Astrocyte of the cerebellum (primary cell): ENCODE data around the gene CHST11.
"Not testable (repeated sequence)": the region's sequence is repeated elsewhere in the genome, so short reads cannot be mapped to it uniquely, and the experiment has no call there.

Experiments used
- DNase-seq: peaks from one replicate; pipeline ENCODE4 v3.0.0-alpha.2; 2011; ENCODE audit warnings: low read depth
- H3K4me3 ChIP-seq: 2 replicates; pipeline ENCODE4 v1.5.1; 2011; ENCODE audit warnings: mild to moderate bottlenecking, low read depth, low read length, moderate library complexity
- in situ Hi-C: cut with HindIII; loops from 2 replicates; pipeline ENCODE4 v1.10.0; 2017; ENCODE audit warnings: low sequenced_read_pairs
- TF ChIP-seq, protein P1 (sequence below): IDR thresholded peaks from 2 replicates; pipeline ENCODE4 v1.5.1; 2012; ENCODE audit warnings: low read length, low read depth, moderate library complexity, mild to moderate bottlenecking; ENCODE audit errors: missing control alignments

CHST11 gene

DNA sequence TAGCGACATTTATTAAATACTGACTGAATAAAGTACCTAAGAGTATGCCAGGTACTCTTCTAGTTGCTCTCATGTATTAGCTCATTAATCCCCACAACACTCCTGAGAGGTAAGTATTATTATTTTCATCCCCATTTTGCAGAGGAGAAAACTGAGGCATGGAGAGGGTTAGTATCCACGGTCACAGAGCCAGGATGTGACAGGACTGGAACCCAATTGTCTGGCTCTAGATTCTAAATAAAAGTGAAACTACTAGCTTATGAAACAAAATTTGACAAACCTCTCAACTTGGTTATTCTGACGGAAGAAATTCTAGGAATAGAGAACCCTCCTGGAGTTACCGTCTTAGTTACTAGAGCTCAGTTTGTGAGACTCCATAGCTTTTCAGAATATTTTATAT lies 112.2 kb downstream of the CHST11 start:
- no peak overlapping the region for H3K4me3 ChIP-seq
- TF ChIP-seq, protein P1, sequence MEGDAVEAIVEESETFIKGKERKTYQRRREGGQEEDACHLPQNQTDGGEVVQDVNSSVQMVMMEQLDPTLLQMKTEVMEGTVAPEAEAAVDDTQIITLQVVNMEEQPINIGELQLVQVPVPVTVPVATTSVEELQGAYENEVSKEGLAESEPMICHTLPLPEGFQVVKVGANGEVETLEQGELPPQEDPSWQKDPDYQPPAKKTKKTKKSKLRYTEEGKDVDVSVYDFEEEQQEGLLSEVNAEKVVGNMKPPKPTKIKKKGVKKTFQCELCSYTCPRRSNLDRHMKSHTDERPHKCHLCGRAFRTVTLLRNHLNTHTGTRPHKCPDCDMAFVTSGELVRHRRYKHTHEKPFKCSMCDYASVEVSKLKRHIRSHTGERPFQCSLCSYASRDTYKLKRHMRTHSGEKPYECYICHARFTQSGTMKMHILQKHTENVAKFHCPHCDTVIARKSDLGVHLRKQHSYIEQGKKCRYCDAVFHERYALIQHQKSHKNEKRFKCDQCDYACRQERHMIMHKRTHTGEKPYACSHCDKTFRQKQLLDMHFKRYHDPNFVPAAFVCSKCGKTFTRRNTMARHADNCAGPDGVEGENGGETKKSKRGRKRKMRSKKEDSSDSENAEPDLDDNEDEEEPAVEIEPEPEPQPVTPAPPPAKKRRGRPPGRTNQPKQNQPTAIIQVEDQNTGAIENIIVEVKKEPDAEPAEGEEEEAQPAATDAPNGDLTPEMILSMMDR: no peak
- no peak for DNase-seq
- in situ Hi-C loops: no loop called here

DNA sequence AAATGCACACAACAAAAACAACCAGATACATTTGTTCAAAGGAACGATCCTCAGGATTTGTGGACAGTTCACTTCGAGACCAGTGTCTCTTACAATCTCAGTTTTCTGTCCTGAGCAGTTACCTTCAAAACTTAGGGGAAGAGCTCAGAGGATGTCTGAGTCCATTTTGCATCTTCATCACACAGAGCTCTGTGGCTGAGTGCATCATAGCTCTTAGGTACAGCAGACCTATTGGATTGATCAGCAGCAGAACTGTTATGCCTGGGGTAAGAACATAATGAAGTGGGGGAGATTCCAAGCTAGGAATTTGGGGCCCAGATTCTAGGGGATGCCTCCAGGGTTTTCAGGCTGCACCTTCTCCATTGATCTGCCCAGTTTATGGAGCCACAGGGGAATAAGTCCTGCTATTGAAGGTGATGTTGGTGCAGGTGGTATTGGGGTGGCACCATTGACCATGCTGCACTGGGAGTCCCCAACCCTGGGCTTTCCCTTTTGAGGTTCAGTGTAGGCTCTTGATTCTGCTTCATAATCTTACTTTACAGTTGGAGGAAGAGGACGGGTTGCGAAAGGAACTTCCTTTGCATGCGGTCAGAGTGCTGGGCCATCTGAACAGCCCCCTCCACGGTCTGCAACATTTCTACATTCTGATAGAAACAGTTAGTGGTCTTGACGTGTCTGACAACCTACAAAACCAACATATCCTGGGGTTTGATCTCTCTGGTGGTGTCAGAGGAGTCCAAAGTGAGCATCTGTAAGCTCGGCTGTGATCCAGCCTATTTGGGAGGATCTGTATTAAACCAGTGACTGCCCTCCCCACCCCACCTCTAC lies 112.8 kb downstream of the CHST11 start:
- H3K4me3 ChIP-seq: no peak overlapping the region
- in situ Hi-C loops: no loop called here
- no peak for DNase-seq
- TF ChIP-seq, protein P1: no peak

DNA sequence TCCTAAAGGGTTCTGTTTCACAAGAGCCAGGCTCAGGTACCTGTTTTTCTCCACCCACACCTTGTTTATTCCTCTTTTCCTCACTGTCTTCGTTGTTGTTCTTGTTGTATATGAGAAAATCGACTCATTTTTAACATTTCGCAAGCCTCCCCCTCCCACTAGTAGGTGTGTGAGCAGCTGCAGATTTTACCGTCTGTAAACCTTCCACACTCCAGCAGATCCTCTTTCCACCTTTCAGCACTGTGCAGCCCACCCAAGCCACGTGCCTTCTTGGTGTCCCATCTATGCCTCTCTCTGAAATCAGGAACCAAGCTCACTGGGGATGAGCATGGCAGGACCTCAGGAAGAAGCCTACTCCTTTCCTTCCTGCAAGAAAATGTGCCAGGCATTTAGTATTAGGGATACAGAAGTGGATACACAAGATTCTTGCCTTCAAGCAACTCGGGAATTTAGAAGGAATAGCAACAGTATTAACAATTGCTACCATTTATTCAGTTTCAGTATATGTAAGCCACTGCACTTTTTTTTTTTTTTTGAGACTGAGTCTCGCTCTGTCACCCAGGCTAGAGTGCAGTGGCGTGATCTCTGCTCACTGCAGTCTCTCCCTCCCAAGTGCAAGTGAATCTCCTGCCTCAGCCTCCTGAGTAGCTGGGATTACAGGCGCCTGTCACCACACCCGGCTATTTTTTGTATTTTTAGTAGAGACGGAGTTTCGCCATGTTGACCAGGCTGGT lies 113.6 kb downstream of the CHST11 start:
- no peak for DNase-seq
- H3K4me3 ChIP-seq: no peak overlapping the region
- TF ChIP-seq, protein P1: no peak
- in situ Hi-C loops: no loop called here

DNA sequence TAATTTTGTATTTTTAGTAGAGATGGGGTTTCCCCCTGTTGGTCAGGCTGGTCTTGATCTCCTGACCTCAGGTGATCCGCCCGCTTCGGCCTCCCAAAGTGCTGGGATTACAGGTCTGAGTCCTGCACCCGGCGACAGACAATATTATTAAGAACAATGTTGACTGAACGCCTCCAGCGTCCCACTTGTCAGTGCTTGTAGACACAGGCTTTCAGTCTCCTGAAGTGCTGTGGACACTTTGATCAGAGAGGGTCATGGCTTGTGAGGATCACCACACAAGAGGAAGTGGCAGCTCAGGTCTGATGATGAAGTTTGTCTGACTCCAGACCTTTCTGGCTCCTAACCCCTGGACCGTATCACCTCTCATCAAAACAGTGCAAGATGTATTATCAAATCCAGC lies 114.6 kb downstream of the CHST11 start:
- no peak for DNase-seq
- no peak overlapping the region for H3K4me3 ChIP-seq
- in situ Hi-C loops: no loop called here
- TF ChIP-seq, protein P1: no peak

DNA sequence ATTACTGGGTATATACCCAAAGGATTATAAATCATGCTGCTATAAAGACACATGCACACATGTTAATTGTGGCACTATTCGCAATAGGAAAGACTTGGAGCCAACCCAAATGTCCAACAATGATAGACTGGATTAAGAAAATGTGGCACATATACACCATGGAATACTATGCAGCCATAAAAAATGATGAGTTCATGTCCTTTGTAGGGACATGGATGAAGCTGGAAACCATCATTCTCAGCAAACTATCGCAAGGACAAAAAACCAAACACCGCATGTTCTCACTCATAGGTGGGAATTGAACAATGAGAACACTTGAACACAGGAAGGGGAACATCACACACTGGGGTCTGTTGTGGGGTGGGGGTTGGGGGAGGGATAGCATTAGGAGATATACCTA lies 117.6 kb downstream of the CHST11 start:
- in situ Hi-C loops, DNase-seq, H3K4me3 ChIP-seq: not testable (repeated sequence)

DNA sequence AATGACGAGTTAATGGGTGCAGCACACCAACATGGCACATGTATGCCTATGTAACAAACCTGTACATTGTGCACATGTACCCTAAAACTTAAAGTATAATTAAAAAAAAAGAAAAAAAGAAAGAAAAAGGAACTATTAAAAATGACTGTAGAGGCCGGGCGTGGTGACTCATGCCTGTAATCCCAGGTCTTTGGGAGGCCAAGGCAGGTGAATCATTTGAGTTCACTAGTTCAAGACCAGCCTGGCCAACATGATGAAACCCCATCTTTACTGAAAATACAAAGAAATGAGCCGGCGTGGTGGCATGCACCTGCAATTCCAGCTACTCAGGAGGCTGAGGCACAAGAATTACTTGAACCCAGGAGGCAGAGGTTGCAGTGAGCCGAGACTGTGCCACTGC lies 118.0 kb downstream of the CHST11 start:
- H3K4me3 ChIP-seq, in situ Hi-C loops, DNase-seq: not testable (repeated sequence)

DNA sequence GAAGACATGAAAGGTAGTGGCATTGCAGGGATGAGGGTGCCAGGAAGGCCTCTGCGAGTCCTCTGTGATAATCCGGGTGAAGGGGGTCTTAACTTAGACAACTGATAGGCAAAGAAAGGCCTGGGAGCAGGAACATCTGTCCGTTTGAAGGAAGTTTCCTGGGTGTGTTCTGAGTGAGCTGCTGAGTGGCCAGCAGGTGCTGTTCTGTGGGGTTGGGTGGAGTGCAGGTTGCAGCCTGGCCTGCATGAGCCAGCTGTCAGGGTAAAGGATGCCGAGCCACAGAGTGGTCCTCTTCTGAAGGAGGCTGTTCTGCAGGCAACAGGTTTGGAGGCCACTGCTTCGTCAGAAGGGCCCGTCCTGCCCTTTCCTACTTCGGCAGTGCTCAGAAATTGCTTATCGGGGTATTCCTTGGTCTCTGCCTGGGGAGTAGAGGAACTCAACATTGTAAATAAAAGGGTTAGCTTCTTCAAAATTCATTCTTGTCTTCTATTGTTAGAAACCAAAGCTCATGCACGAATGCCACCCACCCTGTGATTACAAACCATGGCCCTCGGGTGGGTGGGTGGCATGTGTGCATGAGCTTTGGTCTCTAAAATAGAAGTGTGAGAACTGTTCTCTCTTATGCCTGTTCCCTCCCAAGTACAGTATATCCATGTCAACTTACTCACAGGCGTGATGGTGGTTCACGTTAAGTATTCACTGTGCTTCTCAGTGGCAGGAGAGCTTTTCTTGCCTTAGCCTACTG lies 118.9 kb downstream of the CHST11 start:
- no peak for DNase-seq
- no peak overlapping the region for H3K4me3 ChIP-seq
- in situ Hi-C loops: no loop called here
- TF ChIP-seq, protein P1: no peak
